HCT116 (cell line): Measurements from ENCODE around the gene ZNF226. TPM values are rescaled to one million over a fixed set of nuclear protein-coding genes. Genes with fewer than 3 reads are reported as not detected.

Experiments
- ATAC-seq: fragments of 200-7000 bp; cut with Tn5 transposase; 2 replicates; pipeline ENCODE4 v1.9.1; 2020; ENCODE audit warnings: mild to moderate bottlenecking, moderate library complexity
- BruUV-seq: library from RNA; stranded (reverse); fragments of 400-500 nt; replicated peaks from 2 replicates; lab custom pipeline; 2021; lab: Mats Ljungman, UMichigan
- CTCF ChIA-PET: fragments of 300-600 bp; sonication (Branson Sonifier 250); formaldehyde crosslinking; loops from one replicate; lab custom pipeline; 2021; ENCODE audit warnings: antibody characterized with exemption; lab: Charles Lee
- POLR2A ChIA-PET: fragments of 300-600, 350-600 bp; sonication (Branson Sonifier 250); formaldehyde crosslinking; loops from one replicate; lab custom pipeline; 2021; ENCODE audit warnings: antibody characterized with exemption; lab: Charles Lee
- RAD21 ChIA-PET, 2 experiments: fragments of 300-600 bp; sonication (Branson Sonifier 250); formaldehyde crosslinking; loops; one replicate each; lab custom pipeline; 2023; ENCODE audit warnings: low total read pairs in 2 of 2; ENCODE audit not compliant: uncharacterized antibody in 2 of 2, unreplicated experiment in 2 of 2, low non-redundant PET in 1 of 2; lab: Charles Lee
- DNase-seq: peaks from one replicate; pipeline ENCODE4 v3.0.0-alpha.2; 2010; ENCODE audit warnings: low read depth, low spot score
- H2AFZ ChIP-seq: fragments of 200-600 bp; shearing (Covaris generic), sonication (generic); 2 replicates; pipeline ENCODE4 v1.6.1; 2017; ENCODE audit warnings: low read depth, mixed run types, mixed read lengths, antibody characterized with exemption, low read length; ENCODE audit not compliant: poor library complexity, severe bottlenecking
- H3K27ac ChIP-seq: 2 replicates; pipeline ENCODE4 v1.5.1; 2012; ENCODE audit warnings: low read depth, low read length
- H3K27me3 ChIP-seq: fragments of 200-600 bp; sonication (generic); 2 replicates; pipeline ENCODE4 v1.6.1; 2016; ENCODE audit warnings: mixed run types, low read length, mixed read lengths; ENCODE audit not compliant: insufficient read depth
- H3K36me3 ChIP-seq, 2 experiments: fragments of 200-500 bp in 1 of 2; fragments of 200-600 bp in 1 of 2; sonication (Bioruptor generic) in 1 of 2; sonication (generic) in 1 of 2; 2 replicates each; pipeline versions ENCODE4 v1.5.1 to v1.6.1; 2014 to 2016; ENCODE audit warnings: low read length in 2 of 2, inconsistent platforms in 1 of 2, mixed read lengths in 1 of 2, mixed run types in 1 of 2; ENCODE audit not compliant: insufficient read depth in 2 of 2, control insufficient read depth in 1 of 2
- H3K4me1 ChIP-seq, 2 experiments: fragments of 200-600 bp in 1 of 2; sonication (generic) in 1 of 2; 2 replicates each; pipeline versions ENCODE4 v1.5.1 to v1.6.1; 2012 to 2017; ENCODE audit warnings: low read length in 2 of 2, inconsistent platforms in 1 of 2, mild to moderate bottlenecking in 1 of 2, mixed read lengths in 1 of 2, mixed run types in 1 of 2, moderate library complexity in 1 of 2; ENCODE audit not compliant: insufficient read depth in 2 of 2, control insufficient read depth in 1 of 2
- H3K4me2 ChIP-seq: fragments of 200-600 bp; sonication (generic); 2 replicates; pipeline ENCODE4 v1.6.1; 2017; ENCODE audit warnings: mixed run types, low read length, mixed read lengths
- H3K4me3 ChIP-seq, 2 experiments: fragments of 200-600 bp in 1 of 2; sonication (generic) in 1 of 2; replicated peaks in 1 of 2; 2 replicates each; pipeline ENCODE4 v1.5.1; 2011 to 2016; ENCODE audit warnings: low read length in 2 of 2, control low read depth in 1 of 2, low read depth in 1 of 2, mild to moderate bottlenecking in 1 of 2, mixed read lengths in 1 of 2, mixed run types in 1 of 2
- H3K79me2 ChIP-seq: fragments of 200-600 bp; sonication (generic); 2 replicates; pipeline ENCODE4 v1.6.1; 2017; ENCODE audit warnings: mild to moderate bottlenecking, mixed run types, low read length, moderate library complexity, mixed read lengths; ENCODE audit not compliant: insufficient read depth
- H3K9ac ChIP-seq: fragments of 200-600 bp; sonication (generic); 2 replicates; pipeline ENCODE4 v1.6.1; 2016; ENCODE audit warnings: low read length, mixed read lengths
- H3K9me2 ChIP-seq: fragments of 200-600 bp; sonication (generic), shearing (Covaris generic); 2 replicates; pipeline ENCODE4 v1.6.1; 2017; ENCODE audit warnings: mixed run types, mild to moderate bottlenecking, moderate library complexity; ENCODE audit not compliant: insufficient read depth
- H3K9me3 ChIP-seq, 2 experiments: fragments of 200-500 bp in 1 of 2; fragments of 200-600 bp in 1 of 2; sonication (Bioruptor generic) in 1 of 2; sonication (generic) in 1 of 2; 2 replicates each; pipeline ENCODE4 v1.6.1; 2014 to 2017; ENCODE audit warnings: low read length in 2 of 2, mixed read lengths in 2 of 2, inconsistent platforms in 1 of 2, low read depth in 1 of 2, mild to moderate bottlenecking in 1 of 2, mixed run types in 1 of 2, moderate library complexity in 1 of 2; ENCODE audit not compliant: control insufficient read depth in 1 of 2, insufficient read depth in 1 of 2
- H4K20me1 ChIP-seq: fragments of 200-600 bp; sonication (generic), shearing (Covaris generic); 2 replicates; pipeline ENCODE4 v1.6.1; 2017; ENCODE audit warnings: mixed run types, mild to moderate bottlenecking, moderate library complexity; ENCODE audit not compliant: insufficient read depth
- ATF3 ChIP-seq: IDR thresholded peaks from 2 replicates; pipeline ENCODE4 v1.6.1; 2012
- CBX3 ChIP-seq: IDR thresholded peaks from 2 replicates; pipeline ENCODE4 v1.6.1; 2012; ENCODE audit warnings: low read depth
- CEBPB ChIP-seq: IDR thresholded peaks from 2 replicates; pipeline ENCODE4 v1.6.1; 2012; ENCODE audit warnings: low read depth
- CTCF ChIP-seq, 3 experiments: fragments of 200-600 bp in 1 of 3; sonication (generic) in 1 of 3; IDR thresholded peaks in 2 of 3; conservative IDR thresholded peaks in 1 of 3; 2 replicates each; pipeline ENCODE4 v1.5.1; 2012 to 2017; ENCODE audit warnings: low read depth in 2 of 3, low read length in 2 of 3, antibody characterized with exemption in 1 of 3, borderline replicate concordance in 1 of 3, control low read depth in 1 of 3, mild to moderate bottlenecking in 1 of 3, mixed read lengths in 1 of 3, mixed run types in 1 of 3, moderate library complexity in 1 of 3; ENCODE audit not compliant: insufficient read depth in 1 of 3
- EGR1 ChIP-seq: IDR thresholded peaks from 2 replicates; pipeline ENCODE4 v1.6.1; 2012; ENCODE audit warnings: low read depth
- ELF1 ChIP-seq: IDR thresholded peaks from 2 replicates; pipeline ENCODE4 v1.6.1; 2012; ENCODE audit warnings: low read depth, borderline replicate concordance
- EZH2 ChIP-seq: fragments of 200-600 bp; sonication (generic); IDR thresholded peaks from 2 replicates; pipeline ENCODE4 v1.6.1; 2017; ENCODE audit warnings: antibody characterized with exemption, mixed run types
- EZH2phosphoT487 ChIP-seq: fragments of 200-600 bp; IDR thresholded peaks from 2 replicates; pipeline ENCODE4 v1.6.1; 2018; ENCODE audit warnings: antibody characterized with exemption, borderline replicate concordance
- FOSL1 ChIP-seq: IDR thresholded peaks from 2 replicates; pipeline ENCODE4 v1.6.1; 2012; ENCODE audit warnings: low read depth
- JUND ChIP-seq: IDR thresholded peaks from 2 replicates; pipeline ENCODE4 v1.6.1; 2012
- MAX ChIP-seq: IDR thresholded peaks from 2 replicates; pipeline ENCODE4 v1.6.1; 2012
- POLR2A ChIP-seq: IDR thresholded peaks from 2 replicates; pipeline ENCODE4 v1.7.0; 2011; ENCODE audit warnings: borderline replicate concordance; ENCODE audit not compliant: insufficient read depth, insufficient read length; ENCODE audit errors: extremely low read depth
- POLR2AphosphoS5 ChIP-seq: IDR thresholded peaks from 2 replicates; pipeline ENCODE4 v1.6.1; 2011; ENCODE audit warnings: mild to moderate bottlenecking, low read depth, low read length, moderate library complexity
- RAD21 ChIP-seq: IDR thresholded peaks from 2 replicates; pipeline ENCODE4 v1.6.1; 2012; ENCODE audit warnings: low read depth, mild to moderate bottlenecking
- REST ChIP-seq: IDR thresholded peaks from 2 replicates; pipeline ENCODE4 v1.6.1; 2012; ENCODE audit warnings: low read depth
- SIN3A ChIP-seq: IDR thresholded peaks from 2 replicates; pipeline ENCODE4 v1.6.1; 2012; ENCODE audit warnings: low read depth
- SP1 ChIP-seq: IDR thresholded peaks from 2 replicates; pipeline ENCODE4 v1.6.1; 2012; ENCODE audit warnings: low read depth
- TCF7L2 ChIP-seq: IDR thresholded peaks from 2 replicates; pipeline ENCODE4 v1.7.0; 2011; ENCODE audit warnings: borderline replicate concordance, inconsistent platforms; ENCODE audit not compliant: insufficient read depth, insufficient read length; ENCODE audit errors: extremely low read depth
- YY1 ChIP-seq: IDR thresholded peaks from 2 replicates; pipeline ENCODE4 v1.6.1; 2011; ENCODE audit warnings: low read length, low read depth, moderate library complexity, mild to moderate bottlenecking; ENCODE audit not compliant: insufficient replicate concordance; ENCODE audit errors: extremely low read depth
- ZFX ChIP-seq: fragments of 450-650 bp; IDR thresholded peaks from 2 replicates; pipeline ENCODE4 v1.6.1; 2017
- ZNF274 ChIP-seq: fragments of 200-500 bp; sonication (Bioruptor generic); IDR thresholded peaks from 2 replicates; pipeline ENCODE4 v1.6.1; 2014; ENCODE audit warnings: mild to moderate bottlenecking, low read depth, low read length, inconsistent platforms
- intact Hi-C: fragments of 100-400 bp; cut with micrococcal nuclease; formaldehyde crosslinking; loops from 2 replicates; pipeline ENCODE4 v1.10.0; 2022
- total RNA-seq: library from RNA; stranded (reverse); gene quantifications from one replicate; pipeline ENCODE4 v1.2.1, GENCODE V29; 2021; ENCODE audit not compliant: unreplicated experiment

The ZNF226 gene
- total RNA-seq, 1 experiment from 2014 or later: 17.4 TPM

- TF ChIP-seq EZH2: no peak
- TF ChIP-seq EGR1: no peak
- TF ChIP-seq SP1: no peak
- no peak for TF ChIP-seq POLR2AphosphoS5
- no peak for TF ChIP-seq CBX3
- no peak for TF ChIP-seq ELF1
Observed at GRCh38 chr19:44176590-44176989, 11.7 kb downstream of the ZNF226 start (continued).

- no peaks in the 10 kb centered on the region for H4K20me1 ChIP-seq
- CTCF ChIA-PET: no interaction called here
- H3K9me3 ChIP-seq: peaks cover 0 to 4% of the 10 kb centered on the region in 2 experiments; a peak in 1 of 4 replicates
- H3K27me3 ChIP-seq: no peaks in the 10 kb centered on the region
- BruUV-seq: no TSS peak
- no peak overlapping the region for H3K27ac ChIP-seq
- H3K9me2 ChIP-seq: no peaks in the 10 kb centered on the region
- RAD21 ChIA-PET: no interaction called here
- no peaks in the 10 kb centered on the region for H3K79me2 ChIP-seq
- intact Hi-C loops: no loop called here
- H3K36me3 ChIP-seq: peaks cover 6 to 7% of the 10 kb centered on the region in 2 experiments; a peak in 2 of 4 replicates
- DNase-seq: no peak
- ATAC-seq: no peak
- no peak overlapping the region for H3K9ac ChIP-seq
- H2AFZ ChIP-seq: no peak overlapping the region
- H3K4me3 ChIP-seq: no peak overlapping the region
- POLR2A ChIA-PET: no interaction called here
- no peaks in the 10 kb centered on the region for H3K4me1 ChIP-seq
- no peak overlapping the region for H3K4me2 ChIP-seq
- no peak for TF ChIP-seq SIN3A
- no peak for TF ChIP-seq POLR2A
- TF ChIP-seq EZH2phosphoT487: no peak
- TF ChIP-seq CEBPB: no peak
- TF ChIP-seq RAD21: no peak
- no peak for TF ChIP-seq FOSL1
- TF ChIP-seq MAX: no peak
- TF ChIP-seq JUND: no peak
- TF ChIP-seq POLR2AphosphoS5: no peak
- TF ChIP-seq SP1: no peak
- no peak for TF ChIP-seq ZFX
- TF ChIP-seq ELF1: no peak
- no peak for TF ChIP-seq ATF3
- no peak for TF ChIP-seq REST
- no peak for TF ChIP-seq EGR1
- TF ChIP-seq ZNF274: no peak
- no peak for TF ChIP-seq CTCF (IDR thresholded peaks at IDR 0.05 in 2 of 3, conservative IDR thresholded peaks at IDR 0.05 in 1 of 3; ENCODE audit: borderline replicate concordance in 1 of 3, insufficient read depth in 1 of 3, low read depth in 2 of 3, low read length in 2 of 3)
- no peak for TF ChIP-seq YY1
- no peak for TF ChIP-seq TCF7L2
Observed at GRCh38 chr19:44180968-44181367, 16.1 kb downstream of the ZNF226 start.
